GM19397 (cell line): ENCODE measurements around the gene PIK3R3.
A peak's percentile ranks its signal among the peaks of the same experiment; 100 is the strongest.

Experiments
- ATAC-seq: cut with Tn5 transposase; IDR thresholded peaks from one replicate; pipeline ENCODE4 v1.9.1; 2021; ENCODE audit warnings: mild to moderate bottlenecking, moderate library complexity; ENCODE audit not compliant: unreplicated experiment

Gene PIK3R3

DNA sequence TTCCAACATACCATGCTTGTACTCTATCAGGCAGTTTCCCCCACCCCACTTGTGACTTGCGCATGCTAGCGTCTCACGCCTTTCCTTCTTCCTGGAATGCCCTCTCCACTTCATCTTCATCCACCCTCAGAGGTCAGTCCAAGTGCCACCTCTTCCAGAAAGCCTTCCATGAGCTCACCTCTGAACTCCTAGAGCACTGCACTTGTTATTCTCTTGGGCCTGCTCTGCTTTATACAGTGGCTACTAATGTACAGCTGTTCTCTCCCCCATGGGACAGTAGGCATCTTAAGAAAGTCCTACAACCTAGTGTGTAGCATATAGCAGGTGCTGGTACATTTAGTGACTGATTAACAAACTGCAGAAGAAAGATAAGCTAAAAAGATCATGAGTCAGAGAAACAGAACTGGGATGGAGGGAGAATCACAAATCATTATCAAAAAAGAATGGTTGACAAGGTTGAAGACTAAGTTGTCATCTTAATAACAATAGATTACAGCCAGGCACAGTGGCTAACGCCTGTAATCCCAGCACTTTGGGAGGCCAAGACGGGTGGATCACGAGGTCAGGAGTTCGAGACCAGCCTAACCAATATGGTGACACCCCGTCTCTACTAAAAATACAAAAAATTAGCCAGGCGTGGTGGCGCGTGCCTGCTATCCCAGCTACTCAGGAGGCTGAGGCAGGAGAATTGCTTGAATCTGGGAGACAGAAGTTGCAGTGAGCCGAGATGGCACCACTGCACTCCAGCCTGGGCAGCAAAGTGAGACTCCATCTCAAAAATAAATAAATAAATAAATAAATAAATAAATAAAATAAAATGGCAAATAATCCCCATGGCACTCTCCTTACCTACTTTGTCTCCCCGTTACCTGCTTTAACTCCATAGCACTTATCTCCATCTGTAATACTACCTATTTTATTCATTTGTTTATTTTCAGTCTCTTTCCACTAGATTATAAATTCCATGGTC, 26.2 kb upstream of the PIK3R3 start:
- ATAC-seq: peak; percentile 68

DNA sequence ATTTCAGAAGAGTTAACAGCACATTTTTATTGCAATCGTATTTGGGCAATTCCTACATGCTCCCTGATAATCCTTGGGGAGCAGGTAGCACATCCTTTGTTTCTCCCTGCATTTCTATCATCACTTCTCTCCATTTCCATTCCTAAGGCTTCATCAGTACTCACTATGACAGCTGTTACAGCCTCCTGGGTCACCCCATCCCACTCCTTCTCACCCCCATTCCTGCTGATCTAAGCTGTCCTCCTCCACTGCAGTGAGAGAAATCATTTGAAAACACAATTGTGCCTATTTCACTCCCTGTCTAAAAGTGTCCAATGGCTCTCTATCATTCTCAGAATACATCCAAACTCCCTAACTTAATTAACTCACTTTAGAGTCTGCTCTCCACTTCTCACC, 25.5 kb upstream of the PIK3R3 start:
- ATAC-seq: no peak

DNA sequence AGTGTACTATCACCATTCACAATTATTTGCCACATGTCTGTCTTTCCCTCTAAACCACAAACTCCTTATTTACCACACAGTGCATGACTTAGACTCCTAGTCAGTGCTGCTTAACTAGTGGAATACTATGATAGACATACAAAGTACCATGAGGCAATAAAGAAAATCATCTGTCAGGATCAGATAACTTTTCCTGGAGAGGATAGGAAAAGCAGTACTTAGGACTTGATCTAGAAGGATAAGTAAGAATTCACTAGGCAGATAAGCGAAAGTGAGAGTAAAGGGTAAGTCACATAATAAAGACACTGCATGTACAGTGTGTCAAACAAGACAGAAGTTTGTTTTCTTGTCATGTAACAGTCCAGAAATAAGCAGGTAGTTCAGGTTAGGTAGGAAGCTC, 21.3 kb upstream of the PIK3R3 start:
- ATAC-seq: no peak

DNA sequence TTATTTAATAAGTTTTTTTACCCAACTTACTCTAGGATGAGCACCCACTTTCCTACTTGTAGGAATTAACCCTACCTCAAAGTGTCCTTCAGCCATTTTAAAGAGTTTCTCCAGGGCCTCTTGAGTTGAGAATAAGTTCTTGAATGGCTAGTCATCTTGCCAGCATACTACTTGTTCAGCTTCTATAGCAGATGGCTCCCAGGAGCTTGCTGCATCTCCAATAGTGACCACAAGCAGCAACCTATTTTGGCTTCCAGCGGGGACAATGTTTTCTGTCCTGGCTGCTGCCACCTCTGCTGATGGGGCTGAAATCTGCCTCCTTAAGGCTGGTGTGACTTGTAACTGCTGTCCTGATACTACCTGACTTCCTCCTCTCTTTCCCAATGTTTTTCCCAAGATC, 20.8 kb upstream of the PIK3R3 start:
- ATAC-seq: no peak

DNA sequence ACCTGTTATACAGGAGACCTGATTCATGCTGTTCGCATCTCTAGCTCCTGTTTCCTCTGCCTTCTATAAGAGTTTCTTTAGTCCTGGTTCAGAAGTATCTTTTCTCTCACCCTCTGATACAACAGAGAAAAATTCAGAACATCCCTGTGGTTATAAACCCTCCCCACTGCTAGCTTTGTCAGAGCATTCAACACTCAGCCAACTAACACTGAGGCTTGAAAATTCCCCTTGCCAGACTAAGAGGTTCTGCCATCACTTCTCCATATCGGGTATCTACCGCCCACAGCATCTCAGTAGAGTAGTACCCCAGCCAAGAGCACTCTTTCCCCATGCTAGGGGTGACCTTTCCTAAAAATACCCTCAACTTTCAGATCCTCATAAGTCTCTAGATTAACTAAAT, 19.6 kb upstream of the PIK3R3 start:
- ATAC-seq: no peak

DNA sequence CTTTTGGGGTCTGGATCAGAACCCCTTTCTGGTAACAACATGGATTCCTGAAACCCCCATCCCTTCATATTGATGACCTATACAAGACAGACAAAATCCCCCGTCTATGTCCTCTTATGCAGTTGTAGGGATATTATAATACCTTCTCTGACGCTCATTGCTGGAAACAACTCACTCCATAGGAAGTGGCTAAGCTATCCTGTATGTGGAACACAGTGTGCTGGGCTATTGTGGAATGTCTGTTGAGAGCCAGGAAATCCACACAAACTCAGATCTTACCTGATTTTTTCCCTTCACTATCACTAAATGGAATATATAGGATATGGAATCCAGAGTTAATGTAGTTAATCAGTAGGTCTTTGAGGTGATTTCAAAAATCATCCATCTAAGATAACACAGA, 17.7 kb upstream of the PIK3R3 start:
- no peak for ATAC-seq

DNA sequence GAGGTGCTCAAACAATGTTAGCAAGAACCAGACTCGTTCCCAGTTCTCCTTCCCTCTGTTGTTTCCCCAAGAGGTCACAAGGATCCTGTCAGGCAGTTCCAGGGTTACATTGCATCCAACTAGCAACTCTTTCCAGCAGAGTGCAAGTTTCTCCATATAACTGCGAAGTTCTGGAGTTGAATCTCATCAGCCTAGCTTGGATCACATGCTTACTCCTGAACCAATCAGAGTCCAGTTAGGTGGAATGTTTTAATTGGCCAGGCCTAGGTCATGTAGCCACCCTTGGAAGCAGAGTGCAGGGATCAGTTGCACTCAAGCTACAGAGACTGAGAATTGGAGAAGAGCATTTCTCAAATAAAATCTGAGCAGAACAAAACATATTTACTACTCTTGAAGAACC, 15.9 kb upstream of the PIK3R3 start:
- no peak for ATAC-seq

DNA sequence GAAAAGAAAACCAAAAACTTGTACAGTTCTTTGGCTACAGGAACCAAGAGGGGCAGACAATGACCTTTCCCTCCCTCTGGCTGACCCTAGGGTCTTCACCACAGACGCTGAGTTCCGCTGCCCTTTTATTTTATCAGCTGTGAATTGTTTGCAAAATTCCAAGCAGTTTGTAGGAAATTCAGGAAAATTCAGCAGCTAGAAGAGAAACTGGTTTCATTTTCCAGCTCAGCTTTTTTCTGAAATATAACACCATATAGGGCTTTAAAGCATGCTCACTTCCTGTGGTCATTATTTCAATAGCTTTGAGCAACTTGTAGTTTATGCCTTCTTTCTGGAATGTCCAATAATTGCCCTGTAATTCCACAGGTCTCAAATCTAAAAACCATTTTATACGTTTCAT, 5.5 kb upstream of the PIK3R3 start:
- ATAC-seq: no peak

DNA sequence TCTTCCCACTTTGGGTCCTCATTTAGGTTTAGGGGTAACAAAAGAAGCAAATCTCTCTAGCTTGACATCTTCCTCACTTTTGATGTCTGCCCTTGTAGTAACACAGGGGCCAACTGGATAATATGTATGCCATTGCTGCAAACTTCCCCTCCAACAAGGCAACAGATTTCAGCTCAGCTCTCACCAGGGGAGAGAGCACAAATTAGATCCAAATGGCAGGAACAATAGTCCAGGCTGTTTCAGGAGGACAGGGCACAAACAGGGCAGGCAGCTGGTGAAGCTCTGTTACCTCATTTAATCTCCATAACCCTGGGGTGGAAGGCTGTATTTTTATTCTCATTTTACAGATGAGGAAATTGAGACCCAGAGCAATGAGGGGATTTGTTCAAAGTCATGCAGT, 4.3 kb upstream of the PIK3R3 start:
- no peak for ATAC-seq

DNA sequence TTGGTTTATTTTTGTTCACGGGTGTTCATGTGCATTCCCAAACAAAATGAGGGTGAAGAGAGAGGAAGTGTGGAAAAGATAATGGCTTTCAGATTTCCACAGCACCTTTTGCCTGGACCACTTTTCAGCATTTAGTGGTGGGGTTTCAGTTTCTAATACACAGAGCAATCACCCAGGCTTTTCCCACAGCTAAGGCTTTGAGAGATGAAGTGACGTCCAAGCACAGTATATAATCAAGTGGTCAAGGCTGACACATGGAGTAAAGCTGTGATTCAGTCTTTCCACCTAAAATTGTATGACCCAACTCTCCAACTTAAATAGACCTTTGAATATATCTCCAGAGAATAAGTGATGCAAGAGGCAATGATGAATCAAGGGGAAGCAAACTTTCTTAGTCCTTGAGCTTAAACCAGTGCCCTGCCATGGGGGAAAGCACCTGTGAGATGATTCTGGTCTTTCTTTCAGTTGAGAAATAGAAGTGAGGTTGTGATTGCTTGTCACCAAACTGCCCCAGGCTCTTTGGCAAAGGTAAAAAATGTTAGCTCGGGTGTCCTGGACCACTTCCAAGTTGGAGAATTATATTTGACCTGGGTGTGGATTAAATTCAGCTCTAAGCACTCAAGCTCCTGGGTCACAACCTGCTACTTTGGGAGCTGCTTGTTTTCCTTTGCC, 2.4 kb upstream of the PIK3R3 start:
- no peak for ATAC-seq

DNA sequence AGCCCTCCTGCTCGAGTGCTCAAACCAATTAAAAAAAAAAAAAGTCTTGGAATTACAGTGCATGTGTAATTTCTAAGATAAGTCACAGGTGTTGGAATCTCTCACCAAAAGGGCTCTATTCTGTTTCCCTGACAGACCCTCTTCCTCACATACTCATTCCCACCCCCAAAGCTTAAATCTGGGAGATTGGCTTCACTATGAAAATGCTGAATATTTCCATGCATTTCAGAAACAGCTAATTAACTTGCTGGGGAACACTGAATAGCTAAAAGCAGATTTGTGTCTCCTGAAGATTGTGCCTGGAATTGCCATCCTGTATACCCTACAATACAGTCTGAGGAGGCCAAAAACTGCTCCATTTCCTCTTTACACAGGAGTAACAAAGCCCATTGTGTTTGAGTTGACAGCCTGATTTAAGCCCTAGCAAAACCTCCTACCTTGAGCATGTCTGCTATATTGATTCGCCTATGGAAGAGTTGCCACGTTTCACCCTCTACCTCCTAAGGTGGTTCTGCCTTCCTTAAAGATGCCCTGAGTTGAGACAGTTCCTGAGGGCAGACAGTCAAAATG, 1.4 kb upstream of the PIK3R3 start:
- ATAC-seq: no peak

DNA sequence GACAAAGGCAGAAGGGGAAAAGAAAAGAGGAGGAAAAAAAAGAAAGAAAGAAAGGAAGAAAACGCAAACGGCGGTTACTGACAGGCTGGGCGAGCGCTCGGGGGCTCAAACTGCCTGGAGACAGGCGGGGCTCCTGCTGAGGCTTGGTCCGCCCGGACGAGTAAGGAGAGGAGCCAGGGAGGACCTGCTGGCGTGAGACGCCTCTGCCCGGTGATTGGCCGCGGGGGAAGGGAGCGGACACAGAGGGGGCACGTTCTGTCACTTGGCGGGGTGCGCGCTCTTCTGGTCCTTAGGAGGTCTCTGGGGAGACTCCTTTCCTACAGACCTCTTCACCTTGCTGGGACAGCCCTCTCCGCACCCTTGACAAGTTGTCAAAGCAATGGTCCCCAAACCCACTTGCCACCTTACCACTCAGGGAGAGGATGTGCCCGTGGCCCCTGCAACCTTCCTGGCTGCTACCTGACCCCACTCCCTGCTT, 791 bp upstream of the PIK3R3 start:
- peak; percentile 46 for ATAC-seq

DNA sequence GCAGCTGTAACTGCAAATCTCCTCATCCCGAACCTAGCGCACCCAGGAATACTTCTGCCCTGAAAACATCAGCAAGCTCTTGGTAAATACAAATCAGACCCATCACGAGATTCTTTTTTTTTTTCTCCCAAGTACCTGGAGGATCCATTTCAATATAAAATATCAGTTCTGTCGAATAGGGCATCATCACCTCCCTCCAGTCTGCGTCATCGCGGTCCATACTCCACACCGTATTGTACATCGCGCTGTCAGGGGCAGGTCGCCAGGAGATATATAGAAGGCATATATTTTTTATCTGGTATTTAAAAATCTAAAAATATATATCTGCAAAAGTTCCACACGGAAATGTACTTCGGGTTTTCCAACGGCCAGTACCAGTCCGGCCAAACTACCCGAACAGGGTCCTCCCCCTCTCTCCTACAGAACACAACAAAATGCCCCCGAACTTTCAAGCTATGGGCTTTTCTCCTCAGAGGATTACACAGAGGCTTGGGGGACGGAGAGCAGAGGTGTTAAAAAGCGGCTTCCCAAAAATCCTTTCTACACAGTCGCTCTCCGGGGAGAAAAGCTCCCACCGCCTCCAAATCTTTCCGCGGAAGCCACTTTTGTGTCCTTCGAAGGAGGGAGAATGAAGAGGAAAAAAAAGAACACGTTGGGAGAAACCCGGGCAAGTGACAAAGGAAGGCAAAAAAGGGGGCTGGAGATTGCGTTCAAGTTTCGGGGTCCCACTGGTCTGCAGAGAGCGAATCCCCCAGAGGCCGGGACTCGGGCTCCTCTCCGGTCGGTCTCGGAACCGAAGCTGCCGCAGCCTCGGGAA, 509 bp downstream of the PIK3R3 start:
- ATAC-seq: no peak

DNA sequence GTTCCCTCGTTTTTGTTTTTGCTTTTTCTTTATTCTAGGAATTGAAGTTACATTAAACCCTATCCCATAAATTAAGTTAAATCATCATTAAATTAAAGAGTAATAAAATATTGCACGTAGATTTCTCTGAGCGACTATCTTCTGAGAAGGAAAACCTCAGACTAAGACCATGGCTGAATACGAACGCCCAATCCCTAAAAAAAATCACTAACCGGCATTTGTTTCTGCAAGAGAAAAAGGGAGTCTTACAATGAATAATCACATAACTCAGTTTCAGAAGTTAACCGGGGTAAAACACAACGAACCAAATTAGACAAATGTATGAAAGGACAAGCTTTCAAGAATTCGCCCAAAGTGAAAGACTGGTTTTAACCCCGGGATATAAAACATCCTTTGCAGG, 1.3 kb downstream of the PIK3R3 start:
- ATAC-seq: no peak

DNA sequence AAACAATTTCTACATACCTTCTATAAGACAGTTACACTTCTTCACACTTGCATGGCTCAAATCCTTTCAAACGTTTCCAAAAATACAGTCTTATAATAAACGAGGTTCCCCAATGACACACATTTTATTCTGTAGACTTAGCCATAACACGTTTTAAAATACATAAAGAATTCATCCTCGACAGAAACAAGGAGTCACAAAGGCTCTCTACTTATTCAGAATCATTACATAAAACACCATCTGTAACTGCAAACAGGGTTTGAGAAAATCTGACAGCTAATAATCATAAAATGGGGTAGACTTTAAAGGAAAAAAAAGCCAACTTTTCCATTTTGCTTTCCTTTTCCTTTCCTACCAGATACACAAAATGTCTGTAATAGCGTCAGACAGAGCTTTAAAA, 1.8 kb downstream of the PIK3R3 start:
- ATAC-seq: no peak

DNA sequence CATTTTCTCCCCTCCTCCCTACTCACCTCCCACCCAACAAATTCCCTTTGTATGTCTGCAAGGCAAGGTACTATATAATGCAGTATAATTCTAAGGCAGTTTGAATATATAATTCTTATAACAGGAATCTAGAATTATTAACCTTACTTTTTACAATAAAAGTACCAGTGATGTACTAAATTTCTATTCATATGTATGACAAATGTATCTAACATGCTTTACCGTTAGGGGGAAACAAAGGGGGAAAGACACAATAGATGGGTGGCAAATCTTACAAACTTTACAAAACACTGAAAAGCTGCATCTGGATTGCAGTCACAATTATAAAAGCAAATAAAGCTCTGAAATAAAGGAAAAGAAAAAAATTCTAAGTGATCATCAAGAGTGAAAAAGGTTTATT, 2.3 kb downstream of the PIK3R3 start:
- no peak for ATAC-seq

DNA sequence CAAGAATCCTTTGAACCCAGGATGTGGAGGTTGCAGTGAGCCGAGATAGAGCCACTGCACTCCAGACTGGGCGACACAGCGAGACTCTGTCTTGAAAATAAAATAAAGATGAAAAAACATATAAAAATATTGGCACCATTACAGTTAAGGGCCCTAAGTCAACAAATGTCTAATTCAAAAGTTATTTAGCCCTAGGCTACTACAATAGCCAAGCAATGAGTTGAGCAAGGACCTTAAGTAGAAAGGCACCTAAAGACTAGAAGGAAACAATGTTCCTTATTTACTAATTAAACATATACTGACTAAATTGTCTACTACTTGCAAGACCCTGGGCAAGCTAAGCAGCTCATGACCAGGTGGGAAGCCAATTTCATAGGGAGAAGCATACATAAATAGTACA, 4.1 kb downstream of the PIK3R3 start:
- ATAC-seq: no peak

DNA sequence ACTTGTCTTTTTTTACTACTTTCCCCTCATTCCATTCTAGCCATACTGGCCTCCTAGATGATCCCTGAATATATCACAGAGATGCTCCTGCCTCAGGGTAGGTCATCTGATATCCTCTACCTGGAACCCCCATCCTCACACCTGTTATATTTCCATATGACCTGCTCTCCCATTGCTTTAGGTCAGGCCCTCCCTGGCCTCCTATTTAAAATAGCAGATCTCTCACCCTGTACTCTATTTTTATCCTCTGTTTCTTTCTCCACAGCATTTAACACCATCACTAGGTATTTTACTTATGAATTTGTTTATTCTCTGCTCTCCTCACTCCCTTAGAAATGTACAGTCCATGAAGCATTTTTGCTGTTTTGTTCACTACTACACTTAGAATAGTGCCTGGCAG, 13.6 kb downstream of the PIK3R3 start:
- ATAC-seq: no peak

DNA sequence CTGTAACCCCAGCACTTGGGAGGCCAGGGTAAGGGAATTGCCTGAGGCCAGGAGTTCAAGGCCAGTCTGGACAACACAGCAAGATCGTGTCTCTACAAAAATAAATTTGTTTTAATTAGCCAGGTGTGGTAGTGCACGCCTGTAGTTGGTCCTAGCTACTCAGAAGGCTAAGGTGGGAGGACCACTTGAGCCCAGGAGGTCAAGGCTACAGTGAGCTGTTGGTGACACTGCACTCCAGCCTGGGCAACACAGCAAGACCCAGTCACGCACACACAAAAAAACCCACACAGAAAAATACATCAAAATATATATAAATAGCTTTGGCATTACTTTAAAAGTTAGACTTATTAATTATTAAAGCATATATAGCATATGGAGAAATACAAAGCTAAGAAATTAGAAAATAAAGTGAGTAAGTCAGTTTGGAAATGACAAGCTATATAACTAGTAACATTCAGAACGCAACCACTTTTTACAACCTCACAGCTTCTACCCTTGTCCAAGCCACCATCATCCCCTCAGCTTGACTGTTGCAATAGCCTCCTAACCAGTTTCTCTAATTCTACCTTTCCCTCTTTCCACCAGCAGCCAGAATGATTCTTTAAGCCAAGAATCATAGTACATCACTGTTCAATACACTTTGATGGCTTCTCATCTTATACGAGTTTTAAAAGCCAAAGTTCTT, 14.5 kb downstream of the PIK3R3 start:
- no peak for ATAC-seq

DNA sequence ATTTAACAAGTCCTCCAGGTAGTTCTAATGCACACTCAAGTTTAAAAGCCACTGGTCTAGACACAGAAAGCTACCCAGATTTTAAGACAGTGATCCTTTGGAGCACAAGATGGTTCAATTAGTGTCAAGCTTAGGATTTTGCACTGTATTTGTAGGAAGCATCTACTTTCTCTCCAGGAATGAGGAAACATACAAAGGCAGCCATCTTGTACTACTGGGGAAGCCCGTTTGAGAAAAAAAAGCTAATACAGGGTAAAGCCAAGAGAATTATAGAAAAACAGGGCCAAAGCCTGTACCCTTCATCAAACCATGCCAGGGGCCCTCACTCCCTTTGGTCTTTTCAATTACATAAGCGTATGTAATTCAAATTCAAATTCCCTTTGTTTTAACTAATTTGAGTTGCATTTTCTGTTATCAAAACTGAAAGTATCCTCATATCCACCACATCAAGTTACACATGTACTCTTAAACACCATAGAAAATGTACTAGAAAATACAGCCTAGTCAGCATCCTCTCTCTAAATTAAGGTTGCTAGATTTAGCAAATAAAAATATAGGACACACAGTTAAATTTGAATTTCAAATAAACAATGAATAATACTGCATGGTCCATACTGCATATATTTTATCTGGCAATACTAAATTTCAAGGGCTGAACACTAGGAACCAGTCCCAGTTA, 17.4 kb downstream of the PIK3R3 start:
- no peak for ATAC-seq
